Activated naive CD4-positive, alpha-beta T cell treated with anti-CD3 and anti-CD28 coated beads for 36 hours (primary cell): ENCODE measurements around the gene CNRIP1. TPM values are rescaled to one million over a fixed set of nuclear protein-coding genes. Genes with fewer than 3 reads are reported as not detected.
"Not testable (repeated sequence)": the region's sequence is repeated elsewhere in the genome, so short reads cannot be mapped to it uniquely, and the experiment has no call there.

Experiments
- CTCF ChIA-PET: fragments of 350-600 bp; sonication (Branson Sonifier 250); formaldehyde crosslinking; loops from one replicate; lab custom pipeline; 2021; ENCODE audit warnings: antibody characterized with exemption; lab: Charles Lee
- DNase-seq: peaks from one replicate; pipeline ENCODE4 v3.0.0-alpha.2; 2020
- H3K27ac Mint-ChIP-seq: one replicate; pipeline ENCODE4 v1.8.0; 2021; ENCODE audit warnings: mild to moderate bottlenecking, mixed read lengths
- H3K27me3 Mint-ChIP-seq: one replicate; pipeline ENCODE4 v1.8.0; 2021; ENCODE audit warnings: low read depth, mixed read lengths
- H3K36me3 Mint-ChIP-seq: one replicate; pipeline ENCODE4 v1.8.0; 2021; ENCODE audit warnings: low read depth, mixed read lengths
- H3K4me1 Mint-ChIP-seq: one replicate; pipeline ENCODE4 v1.8.0; 2021; ENCODE audit warnings: low read depth, mixed read lengths
- H3K4me3 Mint-ChIP-seq: one replicate; pipeline ENCODE4 v1.8.0; 2021; ENCODE audit warnings: mild to moderate bottlenecking, moderate library complexity, mixed read lengths
- H3K9me3 Mint-ChIP-seq: one replicate; pipeline ENCODE4 v1.8.0; 2021; ENCODE audit warnings: mixed read lengths
- intact Hi-C: fragments of 100-400 bp; cut with micrococcal nuclease; formaldehyde crosslinking; loops from one replicate; pipeline ENCODE4 v1.15.1; 2023
- total RNA-seq, 2 experiments: library from RNA; stranded (reverse); gene quantifications; one replicate each; pipeline ENCODE4 v1.2.3, GENCODE V29; 2021

CNRIP1 gene
- total RNA-seq, 2 experiments from 2014 or later, result not detected

DNA sequence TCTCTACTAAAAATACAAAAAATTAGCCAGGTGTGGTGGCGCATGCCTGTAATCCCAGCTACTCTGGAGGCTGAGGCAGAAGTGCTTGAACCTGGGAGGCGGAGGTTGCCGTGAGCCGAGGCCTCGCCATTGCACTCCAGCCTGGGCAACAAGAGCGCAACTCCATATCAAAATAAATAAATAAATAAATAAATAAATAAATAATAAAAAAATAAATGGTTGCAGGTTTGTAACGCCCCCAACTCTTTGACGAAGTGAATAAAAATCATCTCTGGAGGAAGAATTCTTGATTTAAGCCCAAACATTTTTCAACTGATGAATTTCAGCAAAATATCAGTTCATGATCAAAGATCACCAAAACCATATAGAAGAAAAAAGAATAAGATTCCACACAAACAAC is 13.3 kb upstream of the CNRIP1 start:
- Mint-ChIP-seq H3K27ac (no peak overlapping the region), H3K27me3 (peaks cover 12% of the 10 kb centered on the region), H3K4me3 (no peak overlapping the region), H3K9me3 (no peaks in the 10 kb centered on the region), H3K4me1 (no peaks in the 10 kb centered on the region), H3K36me3 (no peaks in the 10 kb centered on the region)
- no peak for DNase-seq
- CTCF ChIA-PET, result interaction anchor here (1.6 kb wide), 1 partner anchor 108 kb away, joined by 6 read pairs; no protein-coding TSS in a partner anchor
- intact Hi-C loops, result no loop called here

DNA sequence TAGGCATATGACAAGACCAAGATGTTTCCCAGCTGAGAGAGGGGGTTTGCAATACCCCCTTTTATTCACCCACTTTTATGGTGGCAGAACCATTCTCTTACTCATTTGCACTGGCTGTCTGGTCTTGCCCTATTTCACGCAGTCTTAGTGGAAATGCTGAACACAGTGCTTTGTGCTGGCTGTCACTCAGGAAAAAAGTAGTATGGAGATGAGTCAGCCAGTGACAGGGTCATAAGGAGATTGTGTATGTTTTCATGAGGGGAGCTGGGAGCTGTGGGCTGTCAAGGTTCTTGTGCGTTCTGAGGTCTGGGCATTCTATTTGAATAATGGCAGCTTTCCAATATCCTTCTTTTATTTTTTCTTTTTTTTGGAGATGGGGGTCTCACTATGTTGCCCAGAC is 10.9 kb upstream of the CNRIP1 start:
- intact Hi-C loops, result no loop called here
- no peak for DNase-seq
- CTCF ChIA-PET, result no interaction called here
- Mint-ChIP-seq H3K4me3 (no peak overlapping the region), H3K36me3 (no peaks in the 10 kb centered on the region), H3K4me1 (no peaks in the 10 kb centered on the region), H3K27me3 (peaks cover 9% of the 10 kb centered on the region), H3K27ac (no peak overlapping the region), H3K9me3 (no peaks in the 10 kb centered on the region)

DNA sequence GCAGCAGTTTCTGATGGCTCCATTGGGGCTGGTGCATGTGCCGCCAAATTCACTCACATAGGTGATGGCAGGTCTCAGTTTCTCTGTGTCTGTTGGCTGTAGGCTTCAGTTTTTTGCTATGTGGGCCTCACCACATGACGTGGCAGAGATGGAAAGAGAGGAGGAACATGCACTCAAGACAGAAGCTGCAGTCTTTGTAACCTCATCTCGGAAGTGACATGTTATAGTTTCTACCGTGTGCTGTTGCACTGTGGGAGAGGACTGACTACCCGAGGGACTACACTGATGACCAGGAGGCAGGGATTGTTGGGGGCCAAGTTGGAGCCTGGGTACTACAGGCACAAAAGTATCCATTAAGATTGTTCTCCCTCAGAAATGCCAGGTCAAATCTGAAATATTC is 9.2 kb upstream of the CNRIP1 start:
- Mint-ChIP-seq H3K27ac (no peak overlapping the region), H3K4me3 (no peak overlapping the region), H3K4me1 (no peaks in the 10 kb centered on the region), H3K36me3 (no peaks in the 10 kb centered on the region), H3K9me3 (no peaks in the 10 kb centered on the region), H3K27me3 (peaks cover 18% of the 10 kb centered on the region)
- DNase-seq, result no peak
- intact Hi-C loops, result no loop called here
- CTCF ChIA-PET, result interaction anchor here (0.6 kb wide), 1 partner anchor 45 kb away, joined by 4 read pairs; no protein-coding TSS in a partner anchor

DNA sequence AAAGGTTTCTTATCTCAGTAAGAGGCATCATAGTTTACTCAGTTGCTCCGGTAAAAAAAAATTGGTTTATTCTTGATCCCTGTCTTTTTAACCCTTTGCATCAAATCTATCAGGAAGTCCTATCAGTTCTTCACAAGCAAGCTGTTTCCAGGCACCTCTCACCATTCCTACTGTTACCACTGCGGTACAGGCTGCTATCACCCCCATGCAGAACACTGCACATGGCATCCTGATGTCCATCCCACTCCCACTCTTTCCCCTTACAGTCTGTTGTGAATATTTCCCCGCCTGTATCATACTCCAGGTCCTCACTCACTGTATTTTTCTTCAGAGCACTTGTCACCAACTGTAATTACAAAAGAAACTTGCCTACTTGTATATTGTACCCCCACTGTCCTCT is 5.3 kb upstream of the CNRIP1 start:
- Mint-ChIP-seq H3K27ac (no peak overlapping the region), H3K36me3 (no peaks in the 10 kb centered on the region), H3K9me3 (no peaks in the 10 kb centered on the region), H3K4me1 (no peaks in the 10 kb centered on the region), H3K27me3 (peaks cover 28% of the 10 kb centered on the region), H3K4me3 (no peak overlapping the region)
- no peak for DNase-seq
- intact Hi-C loops, result no loop called here
- CTCF ChIA-PET, result interaction anchor here (1.5 kb wide), 1 partner anchor 11 kb away, joined by 4 read pairs; no protein-coding TSS in a partner anchor

GRCh38 chr2:68320118-68320641 is 431 bp upstream of the CNRIP1 start:
- peaks cover 48% of the 10 kb centered on the region for H3K27me3 Mint-ChIP-seq
- intact Hi-C loops, result no loop called here
- no peaks in the 10 kb centered on the region for H3K9me3 Mint-ChIP-seq
- CTCF ChIA-PET, result interaction anchor here (0.7 kb wide), 1 partner anchor 10 kb away, joined by 3 read pairs; no protein-coding TSS in a partner anchor
- peaks cover 9% of the 10 kb centered on the region for H3K4me1 Mint-ChIP-seq
- no peaks in the 10 kb centered on the region for H3K36me3 Mint-ChIP-seq
- no peak for DNase-seq
- no peak overlapping the region for H3K27ac Mint-ChIP-seq
- H3K4me3 Mint-ChIP-seq, result peak overlapping the region; percentile 56

- intact Hi-C loops, result no loop called here
- CTCF ChIA-PET, result no interaction called here
- peaks cover under 1% of the 10 kb centered on the region for H3K9me3 Mint-ChIP-seq
- no peaks in the 10 kb centered on the region for H3K36me3 Mint-ChIP-seq
- no peak overlapping the region for H3K27ac Mint-ChIP-seq
- DNase-seq, result no peak
- H3K4me3 Mint-ChIP-seq, result peak overlapping the region; percentile 56
- H3K27me3 Mint-ChIP-seq, result peaks cover 40% of the 10 kb centered on the region
- peaks cover 9% of the 10 kb centered on the region for H3K4me1 Mint-ChIP-seq
Observed at GRCh38 chr2:68318914-68319397, 793 bp downstream of the CNRIP1 start.

DNA sequence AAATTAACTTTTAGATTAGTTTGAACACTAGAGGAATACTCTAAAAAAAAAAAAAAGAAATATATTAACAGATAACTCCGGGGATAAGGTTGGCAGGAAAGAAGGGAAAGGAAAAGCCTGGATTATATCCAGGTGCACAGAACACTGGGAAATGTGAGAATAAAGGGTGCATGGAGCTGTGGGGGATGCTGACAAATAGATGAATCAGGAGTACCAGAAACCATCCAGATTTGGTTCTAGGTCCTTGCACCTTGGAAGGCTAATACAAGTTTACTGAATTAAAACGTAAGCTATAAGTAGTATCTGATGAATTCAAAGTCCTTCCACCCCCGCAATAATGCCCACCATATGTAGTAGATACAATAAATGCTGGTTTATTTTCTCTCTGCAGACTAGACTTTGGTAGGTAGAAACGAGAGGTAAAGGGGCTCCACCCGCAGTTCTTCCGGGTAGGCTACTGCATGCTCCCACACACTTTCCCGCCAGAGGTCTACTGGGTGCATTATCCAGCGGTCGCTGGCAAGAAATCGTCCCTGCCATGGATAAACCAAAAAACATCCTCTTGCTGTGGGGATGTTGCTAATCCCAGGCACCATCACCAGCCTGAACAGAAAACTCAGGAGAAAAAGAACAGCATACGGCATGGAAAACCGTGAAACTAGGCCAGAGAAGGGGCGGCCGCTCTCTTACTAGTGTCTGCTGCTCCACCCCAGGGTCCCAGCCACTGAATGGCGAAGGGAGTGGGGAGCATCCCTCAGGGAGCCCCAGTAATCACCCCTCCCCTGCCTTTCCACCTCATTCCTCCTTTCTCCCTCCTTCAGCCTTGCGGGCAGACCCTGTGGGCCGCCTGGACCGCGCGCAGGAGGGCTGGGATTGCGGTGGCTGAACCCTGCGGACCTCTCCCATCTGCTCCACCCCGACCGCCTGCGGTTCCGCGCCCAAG is 1.5 kb downstream of the CNRIP1 start:
- no peak overlapping the region for H3K27ac Mint-ChIP-seq

GRCh38 chr2:68316111-68316510 is 3.6 kb downstream of the CNRIP1 start:
- intact Hi-C loops, result no loop called here
- DNase-seq, result no peak
- Mint-ChIP-seq H3K27me3 (peaks cover 34% of the 10 kb centered on the region), H3K36me3 (no peaks in the 10 kb centered on the region), H3K4me3 (no peak overlapping the region), H3K27ac (no peak overlapping the region), H3K4me1 (peaks cover 9% of the 10 kb centered on the region), H3K9me3 (peaks cover 3% of the 10 kb centered on the region)
- CTCF ChIA-PET, result interaction anchor here (1.0 kb wide), 1 partner anchor 34 kb away, joined by 3 read pairs; no protein-coding TSS in a partner anchor

More for the DNA sequence above, 1.5 kb downstream of the CNRIP1 start:
- CTCF ChIA-PET, result no interaction called here
- H3K9me3 Mint-ChIP-seq, result peaks cover 3% of the 10 kb centered on the region
- H3K4me1 Mint-ChIP-seq, result peaks cover 9% of the 10 kb centered on the region
- peak overlapping the region; percentile 43 for H3K4me3 Mint-ChIP-seq
- intact Hi-C loops, result no loop called here
- DNase-seq, result no peak
- peaks cover 40% of the 10 kb centered on the region for H3K27me3 Mint-ChIP-seq
- H3K36me3 Mint-ChIP-seq, result no peaks in the 10 kb centered on the region

GRCh38 chr2:68311033-68311432 is 8.7 kb downstream of the CNRIP1 start:
- Mint-ChIP-seq H3K27me3 (peaks cover 11% of the 10 kb centered on the region), H3K36me3 (no peaks in the 10 kb centered on the region), H3K4me1 (no peaks in the 10 kb centered on the region), H3K9me3 (peaks cover 3% of the 10 kb centered on the region), H3K27ac (no peak overlapping the region), H3K4me3 (no peak overlapping the region)
- CTCF ChIA-PET, result interaction anchor here (0.6 kb wide), 1 partner anchor 49 kb away, joined by 4 read pairs; no protein-coding TSS in a partner anchor
- no peak for DNase-seq
- intact Hi-C loops, result no loop called here

DNA sequence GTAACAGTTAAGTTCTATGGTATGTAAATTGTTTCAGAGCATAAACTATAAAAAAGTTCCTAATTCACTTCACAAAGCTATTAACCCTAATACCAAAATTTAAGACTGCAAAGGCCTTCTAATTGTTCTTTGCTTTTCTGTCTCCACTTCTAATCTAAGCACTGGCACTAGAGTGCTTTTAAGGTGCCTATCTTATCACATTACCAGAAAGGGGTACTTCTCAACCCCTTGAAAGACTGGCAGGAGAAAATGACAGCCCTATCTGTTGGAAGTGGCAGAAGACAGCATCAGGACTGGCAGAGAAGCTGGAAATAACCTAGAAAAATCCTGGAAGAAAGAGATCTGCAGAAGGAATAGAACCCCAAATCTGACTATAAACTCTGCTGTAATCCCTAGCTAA is 10.3 kb downstream of the CNRIP1 start:
- Mint-ChIP-seq H3K4me1 (no peaks in the 10 kb centered on the region), H3K36me3 (no peaks in the 10 kb centered on the region), H3K27ac (no peak overlapping the region), H3K27me3 (peaks cover 9% of the 10 kb centered on the region), H3K4me3 (no peak overlapping the region), H3K9me3 (peaks cover 3% of the 10 kb centered on the region)
- intact Hi-C loops, result no loop called here
- no peak for DNase-seq
- CTCF ChIA-PET, result interaction anchor here (1.3 kb wide), 1 partner anchor 17 kb away, joined by 4 read pairs; no protein-coding TSS in a partner anchor

DNA sequence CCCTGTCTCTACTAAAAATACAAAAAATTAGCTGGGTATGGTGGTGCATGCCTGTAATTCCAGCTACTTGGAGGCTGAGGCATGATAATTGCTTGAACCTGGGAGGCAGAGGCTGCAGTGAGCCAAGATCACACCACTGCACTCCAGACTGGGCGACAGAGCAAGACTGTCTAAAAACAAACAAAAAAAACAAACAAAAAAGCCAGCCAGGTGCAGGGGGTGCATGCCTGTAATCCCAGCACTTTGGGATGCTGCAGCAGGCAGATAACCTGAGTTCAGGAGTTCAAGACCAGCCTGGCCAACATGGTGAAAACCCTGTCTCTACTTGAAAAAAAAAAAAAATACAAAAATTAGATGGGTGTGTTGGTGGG is 15.9 kb downstream of the CNRIP1 start:
- CTCF ChIA-PET, H3K4me1 Mint-ChIP-seq, H3K27me3 Mint-ChIP-seq, H3K36me3 Mint-ChIP-seq, DNase-seq, intact Hi-C loops, H3K27ac Mint-ChIP-seq, H3K9me3 Mint-ChIP-seq, H3K4me3 Mint-ChIP-seq: not testable (repeated sequence)

DNA sequence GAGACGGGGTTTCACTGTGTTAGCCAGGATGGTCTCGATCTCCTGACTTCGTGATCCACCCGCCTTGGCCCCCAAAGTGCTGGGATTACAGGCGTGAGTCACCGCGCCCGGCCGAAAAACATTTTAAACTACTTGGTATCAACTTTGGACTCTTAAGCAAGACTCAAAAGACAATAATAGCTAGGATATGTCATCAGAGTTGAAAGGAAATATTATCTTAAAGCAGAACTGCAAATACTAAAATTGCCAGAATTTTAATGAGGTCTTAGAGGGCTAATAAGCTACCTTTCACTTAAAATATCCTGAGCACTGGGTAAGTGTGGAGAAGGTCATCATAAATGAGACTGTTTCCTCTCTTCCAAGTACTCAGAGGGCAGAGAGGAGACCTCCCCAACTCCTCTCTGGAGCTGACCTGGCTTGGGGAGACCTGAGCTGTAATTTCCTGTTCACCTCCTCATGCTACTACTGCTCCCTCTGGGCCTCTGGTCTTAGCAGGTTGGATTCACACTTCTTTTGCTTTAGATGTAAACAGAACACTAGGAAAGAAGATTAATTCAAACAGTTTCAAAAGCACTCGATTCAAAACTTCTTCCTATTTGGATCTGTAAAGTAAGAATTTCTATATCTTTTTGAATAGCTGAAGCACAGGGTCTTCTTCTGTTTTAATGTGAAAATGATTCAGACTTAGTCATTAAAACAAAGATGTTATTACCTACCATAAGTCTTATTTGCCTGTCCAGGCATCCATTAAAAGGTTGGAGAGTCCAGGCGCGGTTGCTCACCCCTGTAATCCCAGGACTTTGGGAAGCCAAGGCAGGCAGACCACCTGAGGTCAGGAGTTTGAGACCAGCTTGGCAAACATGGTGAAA is 16.5 kb downstream of the CNRIP1 start:
- H3K27ac Mint-ChIP-seq, result no peak overlapping the region
- H3K4me3 Mint-ChIP-seq, result no peak overlapping the region
- no peaks in the 10 kb centered on the region for H3K36me3 Mint-ChIP-seq
- CTCF ChIA-PET, result no interaction called here
- no peaks in the 10 kb centered on the region for H3K9me3 Mint-ChIP-seq
- intact Hi-C loops, result no loop called here
- H3K27me3 Mint-ChIP-seq, result peaks cover 10% of the 10 kb centered on the region
- DNase-seq, result no peak
- no peaks in the 10 kb centered on the region for H3K4me1 Mint-ChIP-seq
